HFF-Myc (cell line): ENCODE data around the gene SRSF1.

ENCODE experiments used
- DNase-seq: peaks from one replicate; pipeline ENCODE4 v3.0.0-alpha.2; 2011; ENCODE audit warnings: low read depth; ENCODE audit errors: extremely low read depth
- H3K4me3 ChIP-seq: replicated peaks from 2 replicates; pipeline ENCODE4 v1.5.1; 2011; ENCODE audit warnings: low read depth, mild to moderate bottlenecking, control low read depth, low read length
- TF ChIP-seq, protein P1 (sequence below): IDR thresholded peaks from 2 replicates; pipeline ENCODE4 v1.5.1; 2012; ENCODE audit warnings: mild to moderate bottlenecking, low read depth, low read length, control low read depth; ENCODE audit errors: missing control alignments

The SRSF1 gene

GRCh38 chr17:57997085-57997809 lies 9.8 kb downstream of the SRSF1 start:
- DNase-seq: no peak
- H3K4me3 ChIP-seq: no peak overlapping the region
- TF ChIP-seq, protein P1, sequence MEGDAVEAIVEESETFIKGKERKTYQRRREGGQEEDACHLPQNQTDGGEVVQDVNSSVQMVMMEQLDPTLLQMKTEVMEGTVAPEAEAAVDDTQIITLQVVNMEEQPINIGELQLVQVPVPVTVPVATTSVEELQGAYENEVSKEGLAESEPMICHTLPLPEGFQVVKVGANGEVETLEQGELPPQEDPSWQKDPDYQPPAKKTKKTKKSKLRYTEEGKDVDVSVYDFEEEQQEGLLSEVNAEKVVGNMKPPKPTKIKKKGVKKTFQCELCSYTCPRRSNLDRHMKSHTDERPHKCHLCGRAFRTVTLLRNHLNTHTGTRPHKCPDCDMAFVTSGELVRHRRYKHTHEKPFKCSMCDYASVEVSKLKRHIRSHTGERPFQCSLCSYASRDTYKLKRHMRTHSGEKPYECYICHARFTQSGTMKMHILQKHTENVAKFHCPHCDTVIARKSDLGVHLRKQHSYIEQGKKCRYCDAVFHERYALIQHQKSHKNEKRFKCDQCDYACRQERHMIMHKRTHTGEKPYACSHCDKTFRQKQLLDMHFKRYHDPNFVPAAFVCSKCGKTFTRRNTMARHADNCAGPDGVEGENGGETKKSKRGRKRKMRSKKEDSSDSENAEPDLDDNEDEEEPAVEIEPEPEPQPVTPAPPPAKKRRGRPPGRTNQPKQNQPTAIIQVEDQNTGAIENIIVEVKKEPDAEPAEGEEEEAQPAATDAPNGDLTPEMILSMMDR: no peak

DNA sequence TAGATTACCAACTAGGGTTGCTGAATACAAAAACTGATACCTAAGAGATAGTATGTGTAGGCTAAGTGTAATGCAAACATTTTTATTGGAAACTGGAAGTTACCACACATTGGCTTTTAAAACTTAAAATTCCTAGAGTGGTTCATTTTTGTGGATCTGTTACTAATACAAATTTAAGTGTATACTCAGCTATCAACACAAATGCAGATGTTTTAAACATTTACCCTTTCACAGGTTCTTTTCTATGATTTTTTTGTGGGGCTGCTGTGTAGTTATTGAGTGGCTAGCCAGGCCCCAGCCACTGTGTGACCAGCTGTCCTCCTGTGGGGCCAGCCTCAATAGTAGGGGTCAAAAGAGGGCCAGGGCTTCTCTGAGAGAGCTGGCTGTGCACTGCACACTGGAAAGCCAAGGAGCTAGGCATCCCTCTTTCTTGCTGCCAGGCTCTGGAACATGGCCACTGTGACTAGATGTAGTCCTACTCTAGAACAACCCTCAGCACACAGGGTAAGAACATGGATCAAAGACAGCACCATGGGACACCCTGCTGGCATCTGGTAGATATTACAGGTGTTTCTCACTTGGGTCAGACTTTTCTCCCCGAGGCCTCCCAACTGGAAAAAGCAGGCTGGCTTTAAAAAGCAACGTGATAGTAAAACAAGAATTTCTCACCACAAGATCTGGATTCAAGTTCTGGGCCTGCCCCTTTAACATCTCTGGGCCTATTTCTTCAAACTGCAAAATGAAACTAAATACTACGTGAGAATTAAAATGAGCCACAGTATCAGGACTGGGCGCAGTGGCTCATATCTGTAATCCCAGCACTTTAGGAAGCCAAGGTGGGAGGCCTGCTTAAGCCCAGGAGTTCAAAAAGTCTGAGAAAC lies 11.7 kb downstream of the SRSF1 start:
- H3K4me3 ChIP-seq: no peak overlapping the region
- peak; percentile 74 for DNase-seq
- TF ChIP-seq, protein P1: peak; percentile 51

- TF ChIP-seq, protein P1: no peak
- H3K4me3 ChIP-seq: no peak overlapping the region
- DNase-seq: no peak
These were observed 12.6 kb downstream of the SRSF1 start for GRCh38 chr17:57994436-57994835.

- no peak for DNase-seq
- H3K4me3 ChIP-seq: no peak overlapping the region
- TF ChIP-seq, protein P1: no peak
These were observed 13.3 kb downstream of the SRSF1 start for GRCh38 chr17:57993471-57994365.

DNA sequence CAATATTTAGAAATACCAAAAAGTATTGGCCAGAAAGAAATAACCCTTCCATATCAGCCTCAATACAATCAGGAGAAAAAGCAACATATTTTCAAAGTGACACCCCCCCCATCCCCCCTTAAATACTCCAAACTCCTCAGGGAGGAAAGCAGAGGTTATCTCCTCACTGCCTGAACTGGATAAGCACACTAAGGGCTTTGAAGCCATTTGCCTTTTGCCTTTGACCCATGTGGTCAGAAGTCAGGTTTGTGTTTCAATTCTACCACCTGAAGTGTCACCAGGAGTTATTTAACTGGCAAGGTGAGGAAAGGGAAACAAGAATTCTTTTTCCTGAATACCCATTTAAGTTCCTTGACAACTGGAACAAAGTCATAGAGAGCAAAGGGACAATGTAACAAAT lies 15.5 kb downstream of the SRSF1 start:
- no peak for DNase-seq
- TF ChIP-seq, protein P1: no peak
- no peak overlapping the region for H3K4me3 ChIP-seq

- H3K4me3 ChIP-seq: no peak overlapping the region
- no peak for DNase-seq
- TF ChIP-seq, protein P1: no peak
These were observed 17.0 kb downstream of the SRSF1 start for GRCh38 chr17:57990037-57990436.
